ENCODE results near the gene CMSS1.

The CMSS1 gene

DNA sequence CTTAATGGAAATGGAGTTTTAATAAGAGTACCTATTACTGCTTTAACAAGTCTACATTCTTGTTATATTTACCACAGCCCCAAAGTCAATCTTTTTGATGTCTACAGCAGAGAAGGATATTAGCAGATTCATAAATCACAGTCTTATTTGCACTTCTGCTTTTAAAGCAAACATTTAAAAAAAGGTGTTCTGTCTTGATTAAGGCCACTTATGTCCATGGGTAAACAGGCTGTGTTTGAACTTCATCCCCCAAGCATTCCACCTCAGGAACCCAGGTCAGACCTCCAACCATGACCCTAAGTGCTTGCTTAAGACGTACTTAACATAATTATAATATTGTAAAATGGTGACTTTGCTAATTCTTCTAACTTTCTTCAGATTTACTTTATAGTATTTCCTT is 113.4 kb downstream of the CMSS1 start:
- no peak for TF ChIP-seq SIN3A (IDR thresholded peaks at IDR 0.05; ENCODE audit: borderline replicate concordance, insufficient read depth, low read length)
- no peak for TF ChIP-seq POLR2AphosphoS5 (IDR thresholded peaks at IDR 0.05; ENCODE audit: low read depth, low read length)

DNA sequence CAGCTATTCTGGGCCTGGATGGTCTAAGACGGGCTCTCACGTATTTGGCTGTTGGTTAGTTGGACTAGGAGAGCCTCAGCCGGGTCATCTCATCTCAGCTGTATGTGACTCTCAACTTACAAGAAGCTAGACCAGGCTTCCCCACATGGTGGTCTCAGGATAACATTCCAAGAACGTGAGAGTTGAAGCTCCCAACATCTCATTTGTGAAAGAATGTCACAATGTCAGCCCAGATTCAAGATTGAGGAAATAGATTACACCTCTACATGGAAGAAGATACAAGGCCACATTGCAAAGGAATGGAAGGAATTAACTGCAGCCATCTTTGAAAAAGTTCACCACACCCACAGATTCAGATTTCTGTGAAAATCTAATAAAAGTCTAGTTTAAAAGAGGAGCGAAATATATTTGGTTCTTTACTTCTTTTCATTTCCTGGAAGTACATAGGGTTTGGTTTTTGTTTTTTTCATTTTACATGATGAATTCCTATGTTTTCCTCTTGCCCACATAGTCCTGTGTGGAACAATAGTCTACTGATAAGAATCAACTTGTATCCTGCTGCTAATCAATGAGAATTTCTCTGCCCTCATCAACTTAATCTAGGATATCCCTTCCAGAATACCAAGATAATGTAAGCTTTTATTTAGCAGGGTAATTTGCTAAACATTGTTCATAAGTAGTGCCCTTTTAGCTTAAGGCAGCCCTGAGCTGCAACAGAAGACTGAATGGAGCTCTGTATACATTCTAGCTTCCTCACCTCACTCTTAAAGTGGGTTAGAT is 116.5 kb downstream of the CMSS1 start:
- no peak for TF ChIP-seq FOXP2 (optimal IDR thresholded peaks at IDR 0.05; ENCODE audit: borderline replicate concordance, extremely low read depth, extremely low read length, insufficient read depth)
- TF ChIP-seq POLR2AphosphoS5 (IDR thresholded peaks at IDR 0.05; ENCODE audit: low read depth, low read length), result no peak
- no peak for TF ChIP-seq SIN3A (IDR thresholded peaks at IDR 0.05; ENCODE audit: borderline replicate concordance, insufficient read depth, low read length)
- TF ChIP-seq, protein P1, sequence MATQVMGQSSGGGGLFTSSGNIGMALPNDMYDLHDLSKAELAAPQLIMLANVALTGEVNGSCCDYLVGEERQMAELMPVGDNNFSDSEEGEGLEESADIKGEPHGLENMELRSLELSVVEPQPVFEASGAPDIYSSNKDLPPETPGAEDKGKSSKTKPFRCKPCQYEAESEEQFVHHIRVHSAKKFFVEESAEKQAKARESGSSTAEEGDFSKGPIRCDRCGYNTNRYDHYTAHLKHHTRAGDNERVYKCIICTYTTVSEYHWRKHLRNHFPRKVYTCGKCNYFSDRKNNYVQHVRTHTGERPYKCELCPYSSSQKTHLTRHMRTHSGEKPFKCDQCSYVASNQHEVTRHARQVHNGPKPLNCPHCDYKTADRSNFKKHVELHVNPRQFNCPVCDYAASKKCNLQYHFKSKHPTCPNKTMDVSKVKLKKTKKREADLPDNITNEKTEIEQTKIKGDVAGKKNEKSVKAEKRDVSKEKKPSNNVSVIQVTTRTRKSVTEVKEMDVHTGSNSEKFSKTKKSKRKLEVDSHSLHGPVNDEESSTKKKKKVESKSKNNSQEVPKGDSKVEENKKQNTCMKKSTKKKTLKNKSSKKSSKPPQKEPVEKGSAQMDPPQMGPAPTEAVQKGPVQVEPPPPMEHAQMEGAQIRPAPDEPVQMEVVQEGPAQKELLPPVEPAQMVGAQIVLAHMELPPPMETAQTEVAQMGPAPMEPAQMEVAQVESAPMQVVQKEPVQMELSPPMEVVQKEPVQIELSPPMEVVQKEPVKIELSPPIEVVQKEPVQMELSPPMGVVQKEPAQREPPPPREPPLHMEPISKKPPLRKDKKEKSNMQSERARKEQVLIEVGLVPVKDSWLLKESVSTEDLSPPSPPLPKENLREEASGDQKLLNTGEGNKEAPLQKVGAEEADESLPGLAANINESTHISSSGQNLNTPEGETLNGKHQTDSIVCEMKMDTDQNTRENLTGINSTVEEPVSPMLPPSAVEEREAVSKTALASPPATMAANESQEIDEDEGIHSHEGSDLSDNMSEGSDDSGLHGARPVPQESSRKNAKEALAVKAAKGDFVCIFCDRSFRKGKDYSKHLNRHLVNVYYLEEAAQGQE (IDR thresholded peaks at IDR 0.05; ENCODE audit: insufficient read depth in 1 of 2, low read depth in 2 of 2, low read length in 2 of 2), result no peak
- no peak for TF ChIP-seq TAF1 (IDR thresholded peaks at IDR 0.05; ENCODE audit: borderline replicate concordance, insufficient read depth, low read length)

DNA sequence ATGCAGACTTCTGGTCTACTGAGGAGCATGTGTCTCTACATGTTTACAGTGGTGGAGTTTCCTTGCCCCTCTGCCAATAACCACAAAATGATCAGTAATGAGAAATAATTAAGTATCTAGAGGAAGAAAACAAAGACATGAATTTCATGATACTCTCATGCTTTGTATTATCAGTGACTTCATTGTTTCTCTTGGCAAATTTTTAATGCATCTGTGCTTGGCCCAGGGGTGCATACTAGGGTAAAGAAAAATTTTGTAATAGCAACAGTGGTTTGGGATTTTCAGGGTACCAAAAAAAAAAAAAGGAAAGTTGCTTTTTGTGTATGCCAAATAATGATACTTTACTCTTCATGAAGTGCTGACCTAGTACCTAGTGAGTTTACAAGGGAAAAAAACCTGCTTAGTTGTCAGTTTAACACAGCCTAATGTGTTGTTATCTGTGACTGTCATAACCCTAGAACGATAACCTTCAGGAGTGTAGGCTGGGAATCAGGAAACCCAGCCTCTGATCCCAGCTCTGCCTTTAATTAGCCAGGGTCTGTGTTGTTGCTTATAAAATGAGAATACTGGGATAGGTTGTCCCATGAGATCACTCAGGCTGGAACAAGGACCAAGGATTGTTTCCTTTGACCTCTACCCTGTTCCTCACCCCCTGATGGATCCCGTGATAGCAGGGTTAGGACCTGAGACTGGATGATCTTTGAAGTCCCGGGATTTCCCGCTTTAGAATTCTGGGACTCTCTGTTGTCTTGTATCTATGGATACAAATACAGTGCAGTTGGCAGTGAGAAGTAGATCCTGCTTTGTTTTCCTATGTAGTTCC is 117.5 kb downstream of the CMSS1 start:
- no peak for TF ChIP-seq FOXP2 (optimal IDR thresholded peaks at IDR 0.05; ENCODE audit: borderline replicate concordance, extremely low read depth, extremely low read length, insufficient read depth)
- no peak for TF ChIP-seq SIN3A (IDR thresholded peaks at IDR 0.05; ENCODE audit: borderline replicate concordance, insufficient read depth, low read length)
- TF ChIP-seq, protein P1 (IDR thresholded peaks at IDR 0.05; ENCODE audit: insufficient read depth in 1 of 2, low read depth in 2 of 2, low read length in 2 of 2), result no peak
- TF ChIP-seq TAF1 (IDR thresholded peaks at IDR 0.05; ENCODE audit: borderline replicate concordance, insufficient read depth, low read length), result no peak
- no peak for TF ChIP-seq POLR2AphosphoS5 (IDR thresholded peaks at IDR 0.05; ENCODE audit: low read depth, low read length)

DNA sequence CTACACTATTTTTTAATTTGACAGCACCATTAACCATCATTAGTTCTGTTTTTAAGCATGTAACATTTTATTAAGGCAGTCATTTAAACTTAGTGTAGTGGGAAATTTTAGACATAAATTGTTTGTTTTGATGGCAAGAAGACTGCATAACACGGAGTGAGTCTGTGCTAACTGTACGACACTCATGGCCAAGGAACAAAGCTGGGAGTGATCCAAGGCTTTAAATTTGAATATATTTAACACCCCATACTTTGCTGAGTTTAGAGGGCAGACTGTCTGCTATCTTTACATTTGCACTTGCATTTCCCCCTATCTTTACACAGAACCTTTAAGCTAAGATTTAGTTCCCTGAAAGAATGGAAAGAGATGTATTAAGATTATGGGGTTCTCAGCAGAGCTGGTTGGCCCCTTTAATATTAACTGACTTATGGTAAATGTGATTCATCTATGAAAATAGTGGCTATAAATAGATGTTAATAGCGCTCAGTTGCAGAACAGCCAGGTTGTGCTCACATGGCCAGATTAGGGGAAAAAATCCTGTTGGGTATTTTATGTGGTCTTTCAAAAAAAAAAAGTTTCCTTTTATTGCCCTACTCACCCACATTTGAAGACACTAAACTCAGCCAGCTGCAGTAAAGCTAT is 120.7 kb downstream of the CMSS1 start:
- TF ChIP-seq, protein P1 (IDR thresholded peaks at IDR 0.05; ENCODE audit: insufficient read depth in 1 of 2, low read depth in 2 of 2, low read length in 2 of 2), result no peak
- TF ChIP-seq TAF1 (IDR thresholded peaks at IDR 0.05; ENCODE audit: borderline replicate concordance, insufficient read depth, low read length), result no peak
- no peak for TF ChIP-seq SIN3A (IDR thresholded peaks at IDR 0.05; ENCODE audit: borderline replicate concordance, insufficient read depth, low read length)
- no peak for TF ChIP-seq FOXP2 (optimal IDR thresholded peaks at IDR 0.05; ENCODE audit: borderline replicate concordance, extremely low read depth, extremely low read length, insufficient read depth)
- TF ChIP-seq POLR2AphosphoS5 (IDR thresholded peaks at IDR 0.05; ENCODE audit: low read depth, low read length), result no peak

DNA sequence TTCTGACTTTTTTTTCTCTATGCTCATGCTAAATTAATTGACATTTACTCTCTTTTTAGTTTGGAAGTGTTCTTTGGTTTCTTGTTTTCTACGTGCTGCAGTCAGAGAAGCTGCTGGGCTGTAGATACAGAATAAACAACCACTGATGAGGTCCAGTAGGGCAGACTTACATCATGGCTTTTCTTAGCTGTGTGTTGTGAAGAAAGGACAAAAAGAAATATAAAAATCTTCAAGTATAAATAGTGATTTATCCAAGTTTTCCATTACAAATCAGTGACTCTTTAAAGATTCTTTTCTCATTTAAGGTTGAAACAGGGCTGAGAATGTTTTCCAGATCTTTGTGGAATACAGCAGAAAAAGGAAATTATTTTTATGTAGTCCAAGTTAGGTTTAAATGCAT is 122.2 kb downstream of the CMSS1 start:
- TF ChIP-seq POLR2AphosphoS5 (IDR thresholded peaks at IDR 0.05; ENCODE audit: low read depth, low read length) (no peak), TAF1 (IDR thresholded peaks at IDR 0.05; ENCODE audit: borderline replicate concordance, insufficient read depth, low read length) (no peak), SIN3A (IDR thresholded peaks at IDR 0.05; ENCODE audit: borderline replicate concordance, insufficient read depth, low read length) (no peak), FOXP2 (optimal IDR thresholded peaks at IDR 0.05; ENCODE audit: borderline replicate concordance, extremely low read depth, extremely low read length, insufficient read depth) (no peak)
- TF ChIP-seq, protein P1 (IDR thresholded peaks at IDR 0.05; ENCODE audit: insufficient read depth in 1 of 2, low read depth in 2 of 2, low read length in 2 of 2), result no peak
